ENCODE results near the gene CDCA4. TPM values are rescaled to one million over a fixed set of nuclear protein-coding genes. Genes with fewer than 3 reads are reported as not detected.

The CDCA4 gene
- total RNA-seq, 1 experiment from 2014 or later = 57.7 TPM

- H3K4me1 Mint-ChIP-seq = no peaks in the 10 kb centered on the region
- Histone ChIP-seq H3K4me2 (ENCODE audit: insufficient read depth, insufficient read length, low read length) (no peak overlapping the region), H2AK5ac (ENCODE audit: insufficient read length, low read length) (no peak overlapping the region), H3K14ac (ENCODE audit: insufficient read depth, low read length) (no peak overlapping the region), H2BK5ac (ENCODE audit: insufficient read length, low read length) (no peak overlapping the region), H3K79me2 (ENCODE audit: insufficient read depth, low read length) (no peaks in the 10 kb centered on the region), H3K56ac (ENCODE audit: insufficient read length, low read depth, low read length) (no peak overlapping the region), H3K4me1 (ENCODE audit: insufficient read depth, low read length) (no peaks in the 10 kb centered on the region), H3K23me2 (ENCODE audit: insufficient read length, low read depth, low read length, poor library complexity, severe bottlenecking) (no peaks in the 10 kb centered on the region), H3K18ac (ENCODE audit: insufficient read length, low read depth, low read length) (no peak overlapping the region), H4K91ac (ENCODE audit: insufficient read length, low read depth, low read length) (no peak overlapping the region), H3K79me1 (ENCODE audit: insufficient read depth, low read depth, low read length, poor library complexity, severe bottlenecking) (no peaks in the 10 kb centered on the region), H2BK120ac (ENCODE audit: low read depth, low read length, poor library complexity, severe bottlenecking) (no peak overlapping the region), H3K4ac (ENCODE audit: low read depth, low read length) (no peak overlapping the region), H2AFZ (ENCODE audit: low read length) (no peak overlapping the region), H3K23ac (ENCODE audit: insufficient read length, low read depth, low read length) (no peak overlapping the region), H3K27me3 (ENCODE audit: insufficient read depth, low read length) (no peaks in the 10 kb centered on the region), H4K20me1 (ENCODE audit: control insufficient read depth, insufficient read depth, insufficient read length) (no peaks in the 10 kb centered on the region), H4K5ac (ENCODE audit: insufficient read length, low read depth, low read length) (no peak overlapping the region), H3K27ac (ENCODE audit: insufficient read length, low read depth, low read length) (no peak overlapping the region), H2BK15ac (ENCODE audit: low read depth, low read length) (no peak overlapping the region), H3K9me3 (ENCODE audit: control insufficient read depth, low read depth, low read length) (no peaks in the 10 kb centered on the region), H3T11ph (ENCODE audit: low read length) (no peak overlapping the region), H3K9ac (ENCODE audit: extremely low read depth, insufficient read length, low read length) (no peak overlapping the region), H4K8ac (replicated peaks; ENCODE audit: insufficient read length, low read depth, low read length) (no peak overlapping the region), H2BK12ac (ENCODE audit: insufficient read length, low read depth, low read length) (no peak overlapping the region), H2BK20ac (ENCODE audit: low read depth, low read length, poor library complexity, severe bottlenecking) (no peak overlapping the region)
- H3K27me3 Mint-ChIP-seq (ENCODE audit: low read depth) = no peaks in the 10 kb centered on the region
- TF ChIP-seq CTCF (conservative IDR thresholded peaks at IDR 0.05) = no peak
- peak overlapping the region in 1 of 3 experiments; percentile 74; a peak in 1 of 7 replicates for H3K27ac Mint-ChIP-seq
- no peak overlapping the region; a peak in 1 of 5 replicates for H3K4me3 Mint-ChIP-seq
- H3K9me3 Mint-ChIP-seq = peaks cover 0 to 3% of the 10 kb centered on the region in 2 experiments; a peak in 2 of 5 replicates
- DNase-seq = no peak
- peaks cover 4 to 16% (median 5%) of the 10 kb centered on the region in 3 experiments; a peak in 6 of 7 replicates for H3K36me3 Mint-ChIP-seq (ENCODE audit: insufficient read depth in 1 of 3, low read depth in 3 of 3)
- WGBS (ENCODE audit: extremely low coverage, insufficient read length, low lambda C conversion rate) = no CpG with 5 or more reads among the region's 11 CpGs
Measured at GRCh38 chr14:104992501-104992900, 28.4 kb downstream of the CDCA4 start.
